ENCODE data around the gene ARID1B. TPM values are rescaled to one million over a fixed set of nuclear protein-coding genes. Genes with fewer than 3 reads are reported as not detected.

The ARID1B gene
- total RNA-seq, 1 donor from 2014 or later, result 97.2 TPM

- no peaks in the 10 kb centered on the region for H3K27me3 Mint-ChIP-seq
- H3K4me3 Mint-ChIP-seq, result no peak overlapping the region
- no peak for DNase-seq (ENCODE audit: extremely low spot score, unreplicated experiment)
- no peaks in the 10 kb centered on the region for H3K36me3 Mint-ChIP-seq
- H3K9me3 Mint-ChIP-seq, result no peaks in the 10 kb centered on the region
- TF ChIP-seq, protein P1, sequence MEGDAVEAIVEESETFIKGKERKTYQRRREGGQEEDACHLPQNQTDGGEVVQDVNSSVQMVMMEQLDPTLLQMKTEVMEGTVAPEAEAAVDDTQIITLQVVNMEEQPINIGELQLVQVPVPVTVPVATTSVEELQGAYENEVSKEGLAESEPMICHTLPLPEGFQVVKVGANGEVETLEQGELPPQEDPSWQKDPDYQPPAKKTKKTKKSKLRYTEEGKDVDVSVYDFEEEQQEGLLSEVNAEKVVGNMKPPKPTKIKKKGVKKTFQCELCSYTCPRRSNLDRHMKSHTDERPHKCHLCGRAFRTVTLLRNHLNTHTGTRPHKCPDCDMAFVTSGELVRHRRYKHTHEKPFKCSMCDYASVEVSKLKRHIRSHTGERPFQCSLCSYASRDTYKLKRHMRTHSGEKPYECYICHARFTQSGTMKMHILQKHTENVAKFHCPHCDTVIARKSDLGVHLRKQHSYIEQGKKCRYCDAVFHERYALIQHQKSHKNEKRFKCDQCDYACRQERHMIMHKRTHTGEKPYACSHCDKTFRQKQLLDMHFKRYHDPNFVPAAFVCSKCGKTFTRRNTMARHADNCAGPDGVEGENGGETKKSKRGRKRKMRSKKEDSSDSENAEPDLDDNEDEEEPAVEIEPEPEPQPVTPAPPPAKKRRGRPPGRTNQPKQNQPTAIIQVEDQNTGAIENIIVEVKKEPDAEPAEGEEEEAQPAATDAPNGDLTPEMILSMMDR (conservative IDR thresholded peaks at IDR 0.05), result no peak
- peaks cover 4% of the 10 kb centered on the region for H3K4me1 Mint-ChIP-seq (ENCODE audit: unreplicated experiment)
- H3K27ac Mint-ChIP-seq, result no peak overlapping the region
Observed at GRCh38 chr6:156767603-156768467, 9.3 kb upstream of the ARID1B start.

DNA sequence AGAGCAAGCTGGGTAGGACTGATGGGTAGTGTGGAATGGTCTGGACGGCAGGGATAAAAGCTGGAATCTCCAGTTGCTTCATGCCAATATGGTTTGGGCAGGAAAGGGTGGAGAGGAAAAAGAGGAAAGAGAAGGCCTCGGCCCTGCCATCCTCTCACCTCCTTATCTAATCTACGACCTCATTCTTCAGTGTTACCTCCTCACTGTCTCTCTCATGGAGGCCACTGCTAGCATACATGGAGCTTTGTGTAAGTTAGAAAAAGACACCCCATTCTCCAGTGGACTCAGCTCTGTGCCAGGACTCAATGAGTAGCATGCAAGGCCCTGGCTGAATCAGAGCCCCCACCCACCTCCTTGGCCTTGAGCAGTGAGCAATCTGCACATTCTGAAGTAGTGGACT is 6.1 kb upstream of the ARID1B start:
- H3K36me3 Mint-ChIP-seq, result no peaks in the 10 kb centered on the region
- H3K27ac Mint-ChIP-seq, result no peak overlapping the region
- TF ChIP-seq, protein P1 (conservative IDR thresholded peaks at IDR 0.05), result no peak
- H3K4me3 Mint-ChIP-seq, result no peak overlapping the region
- H3K4me1 Mint-ChIP-seq (ENCODE audit: unreplicated experiment), result peaks cover 33% of the 10 kb centered on the region
- no peak for DNase-seq (ENCODE audit: extremely low spot score, unreplicated experiment)
- H3K27me3 Mint-ChIP-seq, result no peaks in the 10 kb centered on the region
- no peaks in the 10 kb centered on the region for H3K9me3 Mint-ChIP-seq

DNA sequence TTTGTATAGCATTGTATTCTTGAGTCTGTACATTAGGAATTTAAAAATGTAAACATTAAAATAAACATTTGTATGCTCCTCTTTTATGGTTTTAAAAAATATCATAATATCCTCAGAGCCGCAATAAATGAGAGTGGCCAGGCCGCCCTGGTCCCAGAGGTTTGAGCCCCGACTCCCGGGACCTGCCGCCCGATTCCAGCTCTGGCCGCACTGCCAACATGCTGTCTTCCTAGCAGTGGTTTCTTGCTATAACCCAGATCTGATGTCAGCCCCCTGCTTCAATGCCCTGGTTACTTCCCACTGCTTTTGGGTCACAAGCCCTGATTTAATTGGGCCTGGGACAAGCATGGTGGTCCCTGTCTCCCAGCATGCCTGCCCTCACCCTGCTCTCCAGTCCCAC is 5.4 kb upstream of the ARID1B start:
- Mint-ChIP-seq H3K27ac (no peak overlapping the region), H3K4me3 (no peak overlapping the region), H3K27me3 (no peaks in the 10 kb centered on the region), H3K4me1 (ENCODE audit: unreplicated experiment) (peaks cover 40% of the 10 kb centered on the region), H3K9me3 (no peaks in the 10 kb centered on the region), H3K36me3 (no peaks in the 10 kb centered on the region)
- no peak for DNase-seq (ENCODE audit: extremely low spot score, unreplicated experiment)
- TF ChIP-seq, protein P1 (conservative IDR thresholded peaks at IDR 0.05), result no peak

DNA sequence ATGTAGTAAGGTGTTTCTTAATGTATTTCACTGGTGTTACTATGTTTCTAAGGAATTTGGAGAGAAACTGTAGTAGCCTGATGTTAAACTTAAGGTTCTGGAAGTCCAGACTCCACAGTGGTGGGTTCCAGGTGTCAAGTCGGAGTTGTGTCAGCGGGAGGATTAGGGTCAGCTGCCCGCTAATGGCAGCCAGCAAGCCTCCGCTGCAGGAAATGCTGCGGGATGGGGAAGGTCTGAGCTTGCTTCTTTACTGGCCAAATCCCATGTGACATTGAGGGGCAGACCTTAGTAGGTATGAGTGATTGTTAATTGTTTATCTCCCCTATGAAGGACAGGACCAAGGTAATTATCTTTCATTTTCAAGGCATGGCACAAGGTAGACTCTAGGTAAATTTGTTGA is 3.7 kb upstream of the ARID1B start:
- H3K4me1 Mint-ChIP-seq (ENCODE audit: unreplicated experiment), result peaks cover 41% of the 10 kb centered on the region
- no peaks in the 10 kb centered on the region for H3K27me3 Mint-ChIP-seq
- H3K4me3 Mint-ChIP-seq, result no peak overlapping the region

GRCh38 chr6:156773935-156774852 is 3.0 kb upstream of the ARID1B start:
- TF ChIP-seq, protein P1 (conservative IDR thresholded peaks at IDR 0.05), result no peak
- Mint-ChIP-seq H3K27me3 (no peaks in the 10 kb centered on the region), H3K4me1 (ENCODE audit: unreplicated experiment) (peaks cover 41% of the 10 kb centered on the region), H3K27ac (peak overlapping the region; percentile 75), H3K4me3 (peak overlapping the region; percentile 13), H3K36me3 (no peaks in the 10 kb centered on the region), H3K9me3 (no peaks in the 10 kb centered on the region)
- no peak for DNase-seq (ENCODE audit: extremely low spot score, unreplicated experiment)

More for the DNA sequence above, 3.7 kb upstream of the ARID1B start:
- H3K27ac Mint-ChIP-seq, result no peak overlapping the region
- TF ChIP-seq, protein P1 (conservative IDR thresholded peaks at IDR 0.05), result no peak
- no peaks in the 10 kb centered on the region for H3K9me3 Mint-ChIP-seq
- no peak for DNase-seq (ENCODE audit: extremely low spot score, unreplicated experiment)
- H3K36me3 Mint-ChIP-seq, result no peaks in the 10 kb centered on the region
